HepG2 (cell line): ENCODE data around the gene C5orf52. TPM values are rescaled to one million over a fixed set of nuclear protein-coding genes. Genes with fewer than 3 reads are reported as not detected.

ENCODE experiments used
- ATAC-seq: fragments of 200-7000 bp; cut with Tn5 transposase; 3 replicates; pipeline ENCODE4 v1.9.1; 2020; ENCODE audit warnings: mild to moderate bottlenecking, moderate library complexity
- BruUV-seq: library from RNA; stranded (reverse); fragments of 400-500 nt; replicated peaks from 2 replicates; lab custom pipeline; 2021; lab: Mats Ljungman, UMichigan
- CTCF ChIA-PET: fragments of 300-600 bp; formaldehyde crosslinking; extraction: SDS; loops from one replicate; lab custom pipeline; 2021; ENCODE audit warnings: low total read pairs, inconsistent platforms, low intra/inter-chr PET ratio; lab: Yijun Ruan, JAX
- POLR2A ChIA-PET: fragments of 350-600 bp; sonication (Branson Sonifier 250); formaldehyde crosslinking; loops from one replicate; lab custom pipeline; 2020; ENCODE audit warnings: antibody characterized with exemption, inconsistent platforms; lab: Yijun Ruan, JAX
- DNase-seq: peaks from one replicate; pipeline ENCODE4 v3.0.0-alpha.2; 2015; ENCODE audit warnings: low spot score
- FAIRE-seq: peaks from 3 replicates; lab custom pipeline; 2011; peaks lifted over from hg19 to GRCh38; lab: Jason Lieb, UNC
- H2AFZ ChIP-seq: one replicate; pipeline ENCODE4 v1.6.1; 2011; ENCODE audit warnings: low read length, inconsistent platforms
- H3K27ac ChIP-seq: fragments of 300-600 bp; 3 replicates; pipeline ENCODE4 v1.8.0; 2011; ENCODE audit warnings: mixed run types, mild to moderate bottlenecking, mixed read lengths, low read length, inconsistent platforms; ENCODE audit not compliant: insufficient read depth; ENCODE audit errors: extremely low read length
- H3K27me3 ChIP-seq, 2 experiments: fragments of 200-600 bp in 1 of 2; 2 replicates in 1 of 2; 3 replicates in 1 of 2; pipeline versions ENCODE4 v1.6.0 to v1.8.0; 2011; ENCODE audit warnings: low read length in 2 of 2, mild to moderate bottlenecking in 2 of 2, moderate library complexity in 2 of 2, inconsistent platforms in 1 of 2; ENCODE audit not compliant: insufficient read depth in 2 of 2, control insufficient read depth in 1 of 2
- H3K36me3 ChIP-seq, 2 experiments: fragments of 200-600 bp in 1 of 2; replicated peaks in 1 of 2; 2 replicates in 1 of 2; 3 replicates in 1 of 2; pipeline versions ENCODE4 v1.5.1 to v1.8.0; 2011; ENCODE audit warnings: low read length in 2 of 2, inconsistent platforms in 1 of 2; ENCODE audit not compliant: insufficient read depth in 2 of 2, control insufficient read depth in 1 of 2
- H3K4me1 ChIP-seq: 2 replicates; pipeline ENCODE4 v1.5.1; 2012; ENCODE audit warnings: low read length, inconsistent platforms; ENCODE audit not compliant: insufficient read depth
- H3K4me2 ChIP-seq: 2 replicates; pipeline ENCODE4 v1.6.0; 2011; ENCODE audit warnings: low read depth, low read length, inconsistent platforms
- H3K4me3 ChIP-seq, 3 experiments: fragments of 200-600 bp in 1 of 3; sonication (generic), shearing (Covaris generic) in 1 of 3; replicated peaks in 1 of 3; 2 replicates each; pipeline ENCODE4 v1.5.1; 2011 to 2016; ENCODE audit warnings: low read length in 3 of 3, inconsistent platforms in 2 of 3, low read depth in 2 of 3, mild to moderate bottlenecking in 2 of 3, control low read depth in 1 of 3, mixed read lengths in 1 of 3; ENCODE audit not compliant: insufficient read depth in 1 of 3
- H3K79me2 ChIP-seq: one replicate; pipeline ENCODE4 v1.6.1; 2011; ENCODE audit warnings: low read length, inconsistent platforms; ENCODE audit not compliant: insufficient read depth
- H3K9ac ChIP-seq: 2 replicates; pipeline ENCODE4 v1.6.0; 2011; ENCODE audit warnings: mild to moderate bottlenecking, low read depth, low read length, inconsistent platforms; ENCODE audit not compliant: insufficient read depth
- H3K9me3 ChIP-seq: 2 replicates; pipeline ENCODE4 v1.5.1; 2012; ENCODE audit warnings: mild to moderate bottlenecking, low read length
- H4K20me1 ChIP-seq: 2 replicates; pipeline ENCODE4 v1.6.0; 2011; ENCODE audit warnings: inconsistent platforms, mild to moderate bottlenecking, low read length, moderate library complexity; ENCODE audit not compliant: insufficient read depth
- CSRNP1 ChIP-seq: sonication (generic); formaldehyde crosslinking; IDR thresholded peaks from 2 replicates; pipeline ENCODE4 v1.8.1; 2023; ENCODE audit warnings: mild to moderate bottlenecking, missing genetic modification reagents
- E2F1 ChIP-seq: sonication (generic); formaldehyde crosslinking; IDR thresholded peaks from 2 replicates; pipeline ENCODE4 v1.5.0; 2020; ENCODE audit warnings: missing genetic modification reagents
- GTF2F1 ChIP-seq: fragments of 150-350 bp; IDR thresholded peaks from 2 replicates; pipeline ENCODE4 v1.6.1; 2014; ENCODE audit warnings: low read length
- MAF1 ChIP-seq: sonication (generic); formaldehyde crosslinking; IDR thresholded peaks from 2 replicates; pipeline ENCODE4 v1.5.0; 2020; ENCODE audit warnings: missing genetic modification reagents, borderline replicate concordance
- ZBTB7B ChIP-seq: sonication (generic); formaldehyde crosslinking; IDR thresholded peaks from 2 replicates; pipeline ENCODE4 v1.4.0; 2020; ENCODE audit warnings: missing genetic modification reagents
- ZBTB8A ChIP-seq: sonication (generic); formaldehyde crosslinking; IDR thresholded peaks from 2 replicates; pipeline ENCODE4 v1.4.0; 2020; ENCODE audit warnings: mild to moderate bottlenecking, low read depth, missing genetic modification reagents, borderline replicate concordance
- ZMYM3 ChIP-seq: sonication (generic); formaldehyde crosslinking; IDR thresholded peaks from 2 replicates; pipeline ENCODE4 v1.5.1; 2020; ENCODE audit warnings: mild to moderate bottlenecking, missing genetic modification reagents
- ZNF431 ChIP-seq: sonication (generic); formaldehyde crosslinking; IDR thresholded peaks from 2 replicates; pipeline ENCODE4 v1.9.0; 2022; ENCODE audit warnings: missing genetic modification reagents, low read depth, mild to moderate bottlenecking, borderline replicate concordance
- ZNF496 ChIP-seq: sonication (generic); formaldehyde crosslinking; IDR thresholded peaks from 2 replicates; pipeline ENCODE4 v1.8.1; 2023; ENCODE audit warnings: mild to moderate bottlenecking, moderate library complexity, missing genetic modification reagents; ENCODE audit not compliant: insufficient replicate concordance
- ZNF513 ChIP-seq: sonication (generic); formaldehyde crosslinking; conservative IDR thresholded peaks from 2 replicates; pipeline ENCODE4 v1.5.0; 2020; ENCODE audit warnings: missing genetic modification reagents
- ZNF557 ChIP-seq: sonication (generic); formaldehyde crosslinking; IDR thresholded peaks from 2 replicates; pipeline ENCODE4 v1.4.0; 2020; ENCODE audit warnings: missing genetic modification reagents
- ZNF652 ChIP-seq: IDR thresholded peaks from 2 replicates; pipeline ENCODE4 v1.6.1; 2016; ENCODE audit warnings: low read depth, borderline replicate concordance
- ZNF784 ChIP-seq: sonication (generic); formaldehyde crosslinking; IDR thresholded peaks from 2 replicates; pipeline ENCODE4 v1.5.1; 2020; ENCODE audit warnings: missing genetic modification reagents, mild to moderate bottlenecking, borderline replicate concordance
- ZNF879 ChIP-seq: sonication (generic); formaldehyde crosslinking; IDR thresholded peaks from 2 replicates; pipeline ENCODE4 v1.8.1; 2023; ENCODE audit warnings: missing genetic modification reagents
- in situ Hi-C: cut with HindIII; loops from 2 replicates; pipeline ENCODE4 v1.10.0; 2017; ENCODE audit warnings: low pct_unique_long_range_greater_than_20kb; ENCODE audit not compliant: extremely low pct_ligation_motif_present
- intact Hi-C: fragments of 100-400 bp; cut with micrococcal nuclease; formaldehyde crosslinking; loops from one replicate; pipeline ENCODE4 v1.10.0; 2022; ENCODE audit not compliant: unreplicated experiment
- polyA plus RNA-seq, 8 experiments: library from polyadenylated mRNA; depleted of rRNA in 3 of 8; stranded (reverse) in 7 of 8; unstranded in 1 of 8; fragments of >200 nt; fragmentation: Illumina TruSeq in 4 of 8; extraction: Trizol in 4 of 8; gene quantifications; 2 replicates each; pipeline versions ENCODE4 v1.2.1 to v1.2.3, GENCODE V29; 2011 to 2016; ENCODE audit warnings: low read depth in 4 of 8, missing spikeins in 1 of 8, mixed read lengths in 1 of 8; ENCODE audit not compliant: insufficient read depth in 1 of 8
- total RNA-seq, 5 experiments: library from RNA; depleted of rRNA; stranded (reverse); fragments of >200 nt; fragmentation: Illumina TruSeq; extraction: Trizol; gene quantifications; 2 replicates each; pipeline ENCODE4 v1.2.3, GENCODE V29; 2016; ENCODE audit warnings: low read depth in 1 of 5
- TF ChIP-seq, protein P1 (sequence below): sonication (generic); formaldehyde crosslinking; IDR thresholded peaks from 2 replicates; pipeline ENCODE4 v1.4.0; 2020; ENCODE audit warnings: missing genetic modification reagents

C5orf52 gene
- total and polyA plus RNA-seq, 2 of the 13 experiments (the other 11 are each of a cell fraction or from before 2014, with no cell fraction given) = not detected

- H3K79me2 ChIP-seq = no peaks in the 10 kb centered on the region
- H3K27ac ChIP-seq = no peak overlapping the region
- intact Hi-C loops = loop anchor here (10.0 kb wide), 1 partner anchor 280 kb away; no protein-coding TSS in a partner anchor
- DNase-seq (no peak), FAIRE-seq (no peak), ATAC-seq (no peak)
- no peaks in the 10 kb centered on the region for H3K9me3 ChIP-seq
- H3K36me3 ChIP-seq = no peaks in the 10 kb centered on the region
- CTCF ChIA-PET = no interaction called here
- H3K27me3 ChIP-seq = no peaks in the 10 kb centered on the region
- BruUV-seq = no TSS peak
- in situ Hi-C loops = no loop called here
- H3K4me3 ChIP-seq = no peak overlapping the region
- no peaks in the 10 kb centered on the region for H4K20me1 ChIP-seq
- no peak overlapping the region for H3K4me2 ChIP-seq
- no peaks in the 10 kb centered on the region for H3K4me1 ChIP-seq
- H3K9ac ChIP-seq = no peak overlapping the region
- POLR2A ChIA-PET = no interaction called here
- H2AFZ ChIP-seq = no peak overlapping the region
- TF ChIP-seq ZMYM3 (CRISPR knock-in tag) (no peak), E2F1 (no peak), CSRNP1 (CRISPR knock-in tag) (no peak), ZNF513 (CRISPR knock-in tag) (no peak), ZNF431 (no peak), ZNF557 (CRISPR knock-in tag) (no peak), ZBTB7B (no peak), ZBTB8A (CRISPR knock-in tag) (no peak), ZNF652 (CRISPR knock-in tag) (no peak), ZNF784 (no peak), GTF2F1 (no peak), ZNF879 (no peak), ZNF496 (CRISPR knock-in tag) (no peak), MAF1 (no peak)
- TF ChIP-seq, protein P1, sequence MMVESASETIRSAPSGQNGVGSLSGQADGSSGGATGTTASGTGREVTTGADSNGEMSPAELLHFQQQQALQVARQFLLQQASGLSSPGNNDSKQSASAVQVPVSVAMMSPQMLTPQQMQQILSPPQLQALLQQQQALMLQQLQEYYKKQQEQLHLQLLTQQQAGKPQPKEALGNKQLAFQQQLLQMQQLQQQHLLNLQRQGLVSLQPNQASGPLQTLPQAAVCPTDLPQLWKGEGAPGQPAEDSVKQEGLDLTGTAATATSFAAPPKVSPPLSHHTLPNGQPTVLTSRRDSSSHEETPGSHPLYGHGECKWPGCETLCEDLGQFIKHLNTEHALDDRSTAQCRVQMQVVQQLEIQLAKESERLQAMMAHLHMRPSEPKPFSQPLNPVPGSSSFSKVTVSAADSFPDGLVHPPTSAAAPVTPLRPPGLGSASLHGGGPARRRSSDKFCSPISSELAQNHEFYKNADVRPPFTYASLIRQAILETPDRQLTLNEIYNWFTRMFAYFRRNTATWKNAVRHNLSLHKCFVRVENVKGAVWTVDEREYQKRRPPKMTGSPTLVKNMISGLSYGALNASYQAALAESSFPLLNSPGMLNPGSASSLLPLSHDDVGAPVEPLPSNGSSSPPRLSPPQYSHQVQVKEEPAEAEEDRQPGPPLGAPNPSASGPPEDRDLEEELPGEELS = no peak
Observed at GRCh38 chr5:157714596-157714864, 43.2 kb downstream of the C5orf52 start.
